Lung (tissue), 12 donors: ENCODE measurements around the gene KIF24. TPM values are rescaled to one million over a fixed set of nuclear protein-coding genes. Genes with fewer than 3 reads are reported as not detected.

Experiments used
- ATAC-seq: fragments of 200-7000 bp; cut with Tn5 transposase; one replicate; pipeline ENCODE4 v1.9.1; 2020; ENCODE audit warnings: moderate number of reproducible peaks; ENCODE audit not compliant: insufficient read depth, low FRiP score
- DNase-seq, 3 donors: peaks; one replicate each; pipeline ENCODE4 v3.0.0-alpha.2; 2013 to 2017
- H3K27ac ChIP-seq, 2 donors: one replicate each; pipeline ENCODE4 v1.5.1; 2013; ENCODE audit warnings: mild to moderate bottlenecking in 2 of 2, moderate library complexity in 2 of 2, control low read depth in 1 of 2, inconsistent platforms in 1 of 2, low read depth in 1 of 2, low read length in 1 of 2
- H3K27me3 ChIP-seq, 3 donors: one replicate each; pipeline ENCODE4 v1.5.1; 2013; ENCODE audit warnings: low read length in 2 of 3; ENCODE audit not compliant: control insufficient read depth in 3 of 3, insufficient read depth in 3 of 3
- H3K36me3 ChIP-seq, 4 donors: one replicate each; pipeline ENCODE4 v1.5.1; 2013; ENCODE audit warnings: low read length in 4 of 4, mild to moderate bottlenecking in 1 of 4, moderate library complexity in 1 of 4; ENCODE audit not compliant: control insufficient read depth in 4 of 4, insufficient read depth in 4 of 4
- H3K4me1 ChIP-seq, 5 donors: one replicate each; pipeline ENCODE4 v1.5.1; 2013; ENCODE audit warnings: low read length in 5 of 5, mild to moderate bottlenecking in 2 of 5, moderate library complexity in 1 of 5; ENCODE audit not compliant: control insufficient read depth in 5 of 5, insufficient read depth in 5 of 5
- H3K4me3 ChIP-seq: one replicate; pipeline ENCODE4 v1.5.1; 2013; ENCODE audit warnings: mild to moderate bottlenecking, control low read depth, moderate library complexity
- H3K9ac ChIP-seq, 2 donors: one replicate each; pipeline ENCODE4 v1.5.1; 2013; ENCODE audit warnings: low read length in 2 of 2, control low read depth in 1 of 2; ENCODE audit not compliant: insufficient read depth in 1 of 2
- H3K9me3 ChIP-seq, 4 donors: one replicate each; pipeline ENCODE4 v1.5.1; 2013; ENCODE audit warnings: low read length in 3 of 4, mild to moderate bottlenecking in 1 of 4, moderate library complexity in 1 of 4; ENCODE audit not compliant: control insufficient read depth in 4 of 4, insufficient read depth in 3 of 4
- CTCF ChIP-seq: IDR thresholded peaks from 2 replicates; pipeline ENCODE4 v1.5.1; 2012; ENCODE audit warnings: mild to moderate bottlenecking; ENCODE audit errors: control extremely low read depth, extremely low read depth
- WGBS, 2 donors: extraction: QIAGEN DNeasy Blood & Tissue Kit; methylation state at CpG; one replicate each; pipeline ENCODE4 v1.1.7; 2013; 5-methylcytosine and 5-hydroxymethylcytosine counted together
- polyA plus RNA-seq, 2 donors: library from polyadenylated mRNA; stranded (reverse); fragments of 200-250 nt; gene quantifications; one replicate each; pipeline ENCODE4 v1.2.1, GENCODE V29; 2013
- total RNA-seq, 2 donors: library from RNA; depleted of rRNA in 1 of 2; stranded (reverse); fragments of >200 nt in 1 of 2; gene quantifications; one replicate each; pipeline ENCODE4 v1.2.1, GENCODE V29; 2014 to 2021
- donor health status: control.
- donor health status: control.
- donor health status: Bipolar disorder and iron deficiency.
- donor health status: healthy.
- donor health status: DM: yes; HTN: yes; CAD: no.

The KIF24 gene
- total and polyA plus RNA-seq, 4 donors = 0.63 to 4.3 (median 1.9) TPM

DNA sequence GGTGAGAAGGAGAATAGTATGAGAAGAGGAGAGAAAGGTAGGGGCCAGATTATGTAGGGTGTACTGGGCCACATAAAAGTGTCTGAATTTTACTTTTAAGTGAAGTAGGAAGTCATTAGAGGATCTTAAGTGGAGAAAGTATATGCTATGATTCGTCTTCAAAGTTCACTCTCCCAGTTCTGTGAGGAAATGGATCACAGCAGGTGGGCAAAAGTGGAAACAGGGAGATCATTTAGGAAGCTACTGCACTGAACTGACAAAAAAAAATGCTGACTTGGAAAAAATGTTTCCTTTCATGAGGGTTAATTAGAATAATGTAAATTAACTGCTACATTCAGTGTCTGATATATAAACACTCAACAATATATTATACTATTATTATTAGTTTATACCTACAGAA is 2.4 kb downstream of the KIF24 start:
- TF ChIP-seq CTCF = no peak
- WGBS, 2 donors = 53 to 54% methylated on average over 1 of the region's 1 CpG
- DNase-seq (no peak), ATAC-seq (no peak)
- H3K9ac ChIP-seq = no peak overlapping the region
- H3K27ac ChIP-seq = no peak overlapping the region
- no peaks in the 10 kb centered on the region for H3K27me3 ChIP-seq
- peaks cover 0 to 10% (median 6%) of the 10 kb centered on the region in 5 donors for H3K4me1 ChIP-seq
- no peak overlapping the region for H3K4me3 ChIP-seq
- no peaks in the 10 kb centered on the region for H3K9me3 ChIP-seq
- H3K36me3 ChIP-seq = peaks cover 0 to 3% (median 0%) of the 10 kb centered on the region in 4 donors

GRCh38 chr9:34322899-34323591 is 6.0 kb downstream of the KIF24 start:
- DNase-seq = no peak

GRCh38 chr9:34321451-34321850 is 7.6 kb downstream of the KIF24 start:
- Histone ChIP-seq H3K27ac (no peak overlapping the region), H3K4me3 (no peak overlapping the region), H3K9ac (no peak overlapping the region), H3K4me1 (no peaks in the 10 kb centered on the region), H3K9me3 (no peaks in the 10 kb centered on the region), H3K27me3 (no peaks in the 10 kb centered on the region), H3K36me3 (no peaks in the 10 kb centered on the region)
- WGBS, 2 donors = 78% methylated on average over 7 of the region's 7 CpGs
- DNase-seq (no peak), ATAC-seq (no peak)
- TF ChIP-seq CTCF = no peak

More at GRCh38 chr9:34322899-34323591, 6.0 kb downstream of the KIF24 start:
- Histone ChIP-seq H3K4me1 (peaks cover 0 to 8% (median 2%) of the 10 kb centered on the region in 5 donors), H3K4me3 (no peak overlapping the region), H3K27ac (no peak overlapping the region), H3K36me3 (no peaks in the 10 kb centered on the region), H3K9ac (no peak overlapping the region), H3K9me3 (no peaks in the 10 kb centered on the region), H3K27me3 (no peaks in the 10 kb centered on the region)
- no peak for ATAC-seq
- TF ChIP-seq CTCF = no peak
- WGBS, 2 donors = 65 to 84% methylated on average over 2 of the region's 2 CpGs
